Pancreas (tissue), 10 donors: Measurements from ENCODE around the gene SLFN13. TPM values are rescaled to one million over a fixed set of nuclear protein-coding genes. Genes with fewer than 3 reads are reported as not detected.
A peak's percentile ranks its signal among the peaks of the same experiment; 100 is the strongest.
"Not testable (repeated sequence)": the region's sequence is repeated elsewhere in the genome, so short reads cannot be mapped to it uniquely, and the experiment has no call there.

Source experiments
- ATAC-seq, 4 donors: fragments of 200-7000 bp; cut with Tn5 transposase; one replicate each; pipeline versions ENCODE4 v1.8.0 to v1.9.1; 2020; ENCODE audit warnings: mild to moderate bottlenecking in 4 of 4, moderate library complexity in 4 of 4
- DNase-seq, 6 donors: peaks; one replicate each; pipeline ENCODE4 v3.0.0-alpha.2; 2020
- FAIRE-seq: peaks from 2 replicates; lab custom pipeline; 2012; peaks lifted over from hg19 to GRCh38; lab: Jason Lieb, UNC
- H3K27ac ChIP-seq, 4 donors: fragments of 200-600 bp; sonication (generic); 1 replicate in 3 of 4; 2 replicates in 1 of 4; pipeline versions ENCODE4 v1.5.0 to v1.8.0; 2020
- H3K27me3 ChIP-seq, 4 donors: fragments of 200-600 bp; one replicate each; pipeline ENCODE4 v1.8.0; 2021
- H3K36me3 ChIP-seq, 3 donors: fragments of 200-600 bp; sonication (generic) in 1 of 3; one replicate each; pipeline versions ENCODE4 v1.5.0 to v1.8.0; 2020 to 2021
- H3K4me1 ChIP-seq, 3 donors: fragments of 200-600 bp; one replicate each; pipeline ENCODE4 v1.8.0; 2021
- H3K4me3 ChIP-seq, 4 donors: fragments of 200-600 bp; sonication (generic) in 2 of 4; one replicate each; pipeline versions ENCODE4 v1.5.0 to v1.8.0; 2020 to 2021
- H3K9me3 ChIP-seq, 4 donors: fragments of 200-600 bp; one replicate each; pipeline ENCODE4 v1.8.0; 2021
- WGBS, 2 donors: extraction: QIAGEN DNeasy Blood & Tissue Kit; methylation state at CpG; one replicate each; pipeline ENCODE4 v1.1.7; 2013; 5-methylcytosine and 5-hydroxymethylcytosine counted together
- intact Hi-C, 3 donors: fragments of 100-400 bp; cut with DNase I; formaldehyde crosslinking; loops; one replicate each; pipeline versions ENCODE4 v1.11.1 to v1.14.2; 2022
- polyA plus RNA-seq, 2 donors: library from polyadenylated mRNA; stranded (reverse); fragments of 200-250 nt; gene quantifications; one replicate each; pipeline ENCODE4 v1.2.3, GENCODE V29; 2013
- total RNA-seq, 6 donors: library from RNA; stranded (reverse); fragmentation: NEBNext Ultra II Directional in 4 of 6; extraction: Animal tissue kit (Norgen Biotek cat#: 25700) in 4 of 6; gene quantifications; one replicate each; pipeline versions ENCODE4 v1.2.1 to v1.2.4, GENCODE V29; 2021 to 2023
- TF ChIP-seq, protein P1 (sequence below), 4 donors: fragments of 200-600 bp; sonication (generic) in 3 of 4; IDR thresholded peaks; one replicate each; pipeline versions ENCODE4 v1.5.0 to v1.8.0; 2021; ENCODE audit warnings: antibody characterized with exemption in 4 of 4
- donor health status: healthy with polysubstance abuse.
- donor health status: DM: no; HTN: no; CAD: no; lungs with moderate emphysema.
- donor health status: DM: no; HTN: no; CAD: no.
- donor health status: control.
- donor health status: control.
- donor health status: Bipolar disorder and iron deficiency.
- donor health status: DM: yes; HTN: yes; CAD: no.
- donor health status: DM: no; HTN: no; CAD: no.
- donor health status: DM: no; HTN: no; CAD: no.
- donor health status: DM: yes; HTN: yes; CAD: no.

The SLFN13 gene
- total and polyA plus RNA-seq, 8 donors, result 1.3 to 8.5 (median 3.1) TPM

DNA sequence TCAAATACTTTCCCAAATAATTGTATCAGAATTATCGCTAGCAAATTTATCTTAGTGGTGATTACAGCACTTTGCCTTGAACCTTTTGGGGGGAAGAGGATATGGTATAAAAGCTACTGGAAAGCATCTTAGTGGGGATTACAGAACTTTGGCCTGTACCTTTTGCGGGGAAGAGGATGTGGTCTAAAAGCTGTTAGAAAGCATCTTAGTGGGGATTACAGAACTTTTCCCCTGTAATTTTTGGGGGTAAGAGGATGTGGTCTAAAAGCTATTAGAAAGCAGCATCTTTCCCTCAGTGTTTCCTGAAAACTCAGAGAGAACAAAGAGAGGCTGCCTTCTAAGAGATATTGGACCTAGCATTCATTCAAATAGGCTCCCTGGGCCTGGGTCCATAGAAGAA lies 20.3 kb downstream of the SLFN13 start:
- H3K27ac ChIP-seq, result no peak overlapping the region
- no peaks in the 10 kb centered on the region for H3K27me3 ChIP-seq
- H3K4me3 ChIP-seq, result no peak overlapping the region
- ATAC-seq (no peak), FAIRE-seq (no peak), DNase-seq (no peak)
- WGBS, 2 donors, result 87 to 98% methylated on average over 2 of the region's 2 CpGs
- H3K36me3 ChIP-seq, result no peaks in the 10 kb centered on the region
- no peaks in the 10 kb centered on the region for H3K9me3 ChIP-seq
- intact Hi-C loops, result no loop called here
- TF ChIP-seq, protein P1, sequence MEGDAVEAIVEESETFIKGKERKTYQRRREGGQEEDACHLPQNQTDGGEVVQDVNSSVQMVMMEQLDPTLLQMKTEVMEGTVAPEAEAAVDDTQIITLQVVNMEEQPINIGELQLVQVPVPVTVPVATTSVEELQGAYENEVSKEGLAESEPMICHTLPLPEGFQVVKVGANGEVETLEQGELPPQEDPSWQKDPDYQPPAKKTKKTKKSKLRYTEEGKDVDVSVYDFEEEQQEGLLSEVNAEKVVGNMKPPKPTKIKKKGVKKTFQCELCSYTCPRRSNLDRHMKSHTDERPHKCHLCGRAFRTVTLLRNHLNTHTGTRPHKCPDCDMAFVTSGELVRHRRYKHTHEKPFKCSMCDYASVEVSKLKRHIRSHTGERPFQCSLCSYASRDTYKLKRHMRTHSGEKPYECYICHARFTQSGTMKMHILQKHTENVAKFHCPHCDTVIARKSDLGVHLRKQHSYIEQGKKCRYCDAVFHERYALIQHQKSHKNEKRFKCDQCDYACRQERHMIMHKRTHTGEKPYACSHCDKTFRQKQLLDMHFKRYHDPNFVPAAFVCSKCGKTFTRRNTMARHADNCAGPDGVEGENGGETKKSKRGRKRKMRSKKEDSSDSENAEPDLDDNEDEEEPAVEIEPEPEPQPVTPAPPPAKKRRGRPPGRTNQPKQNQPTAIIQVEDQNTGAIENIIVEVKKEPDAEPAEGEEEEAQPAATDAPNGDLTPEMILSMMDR (IDR thresholded peaks at IDR 0.05), result no peak
- H3K4me1 ChIP-seq, result peaks cover 0 to 2% (median 0%) of the 10 kb centered on the region in 3 donors

DNA sequence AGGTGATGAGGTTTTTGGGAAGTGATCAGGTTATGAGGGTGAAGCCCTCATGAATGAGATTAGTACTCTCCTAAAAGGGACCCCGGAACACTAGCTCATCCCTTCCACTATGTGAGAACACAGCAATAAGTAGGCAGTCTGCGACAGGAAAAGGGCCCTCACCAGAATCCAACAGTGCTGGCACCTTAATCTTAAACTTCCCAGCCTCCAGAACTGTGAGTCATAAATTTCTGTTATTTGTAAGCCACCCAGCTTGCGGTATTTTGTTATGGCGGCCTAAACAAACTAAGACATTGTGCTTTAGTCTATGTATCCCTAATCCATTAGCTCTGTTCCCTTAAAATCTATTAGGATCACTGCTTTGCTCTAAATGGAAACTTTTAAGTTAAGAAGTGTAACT lies 24.8 kb downstream of the SLFN13 start:
- intact Hi-C loops, result no loop called here
- Histone ChIP-seq H3K9me3 (no peaks in the 10 kb centered on the region), H3K36me3 (no peaks in the 10 kb centered on the region), H3K4me3 (no peak overlapping the region), H3K27me3 (no peaks in the 10 kb centered on the region), H3K27ac (no peak overlapping the region), H3K4me1 (no peaks in the 10 kb centered on the region)
- TF ChIP-seq, protein P1 (IDR thresholded peaks at IDR 0.05), result no peak
- no peak for DNase-seq
- WGBS, 2 donors, result 74 to 80% methylated on average over 4 of the region's 4 CpGs
- no peak for ATAC-seq
- no peak for FAIRE-seq

DNA sequence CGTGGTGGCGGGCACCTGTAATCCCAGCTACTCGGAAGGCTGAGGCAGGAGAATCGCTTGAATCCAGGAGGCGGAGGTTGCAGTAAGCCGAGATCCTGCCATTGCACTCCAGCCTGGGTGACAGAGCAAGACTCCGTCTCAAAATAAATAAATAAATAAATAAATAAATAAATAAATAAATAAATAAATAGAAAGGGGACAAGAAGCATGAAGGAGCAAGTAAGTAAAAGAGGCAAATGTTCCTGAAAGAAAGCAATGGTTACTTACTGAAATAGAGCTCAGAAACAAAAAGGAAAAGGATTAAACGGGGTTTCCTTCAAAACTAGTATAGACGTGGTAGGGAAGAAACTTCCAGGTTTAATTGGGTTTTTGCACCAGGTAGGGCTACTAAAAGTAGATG lies 27.5 kb downstream of the SLFN13 start:
- H3K4me3 ChIP-seq, FAIRE-seq, H3K36me3 ChIP-seq, intact Hi-C loops, H3K27ac ChIP-seq, DNase-seq, ATAC-seq, H3K4me1 ChIP-seq, H3K9me3 ChIP-seq, H3K27me3 ChIP-seq: not testable (repeated sequence)
- 88 to 93% methylated on average over 9 of the region's 9 CpGs for WGBS, 2 donors

DNA sequence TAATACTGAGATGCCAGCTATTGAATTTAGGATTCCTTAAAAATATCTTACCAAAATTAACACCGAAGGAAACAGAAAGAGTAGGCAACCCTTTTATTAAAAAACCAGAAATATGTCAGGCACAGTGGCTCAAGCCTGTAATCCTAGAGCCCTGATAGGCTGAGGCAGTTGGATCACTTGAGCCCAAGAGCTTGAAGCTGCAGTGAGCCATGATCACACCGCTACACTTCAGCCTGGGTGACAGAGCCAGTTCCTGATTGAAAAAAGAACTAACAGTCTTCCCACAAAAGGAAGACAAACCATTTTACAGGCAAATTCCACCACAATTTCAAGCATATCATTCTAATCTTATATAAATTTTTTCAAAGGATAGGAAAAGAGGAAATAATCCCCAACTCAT lies 31.9 kb downstream of the SLFN13 start:
- no peak for ATAC-seq
- FAIRE-seq, result no peak
- Histone ChIP-seq H3K27me3 (no peaks in the 10 kb centered on the region), H3K4me1 (no peaks in the 10 kb centered on the region), H3K9me3 (no peaks in the 10 kb centered on the region), H3K27ac (no peak overlapping the region), H3K4me3 (no peak overlapping the region), H3K36me3 (no peaks in the 10 kb centered on the region)
- WGBS, 2 donors, result 85 to 94% methylated on average over 2 of the region's 2 CpGs
- TF ChIP-seq, protein P1 (IDR thresholded peaks at IDR 0.05), result no peak
- DNase-seq, result no peak
- intact Hi-C loops, result no loop called here

DNA sequence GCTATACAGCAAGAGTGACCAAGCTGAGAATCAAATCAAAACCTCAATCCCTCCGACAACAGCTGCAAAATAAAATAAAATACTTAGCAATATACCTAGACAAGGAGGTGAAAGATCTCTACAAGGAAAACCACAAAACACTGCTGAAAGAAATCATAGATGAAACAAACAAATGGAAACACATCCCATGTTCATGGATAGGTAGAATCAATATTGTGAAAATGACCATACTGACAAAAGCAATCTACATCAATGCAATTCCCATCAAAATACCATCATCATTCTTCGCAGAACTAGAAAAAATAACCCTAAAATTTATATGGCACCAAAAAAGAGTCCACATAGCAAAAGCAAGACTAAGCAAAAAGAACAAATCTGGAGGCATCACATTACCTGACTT lies 33.9 kb downstream of the SLFN13 start:
- H3K27me3 ChIP-seq, H3K4me3 ChIP-seq, H3K9me3 ChIP-seq, H3K4me1 ChIP-seq, ATAC-seq, FAIRE-seq, DNase-seq, intact Hi-C loops, H3K36me3 ChIP-seq, H3K27ac ChIP-seq: not testable (repeated sequence)
- 75 to 89% methylated on average over 2 of the region's 2 CpGs for WGBS, 2 donors

DNA sequence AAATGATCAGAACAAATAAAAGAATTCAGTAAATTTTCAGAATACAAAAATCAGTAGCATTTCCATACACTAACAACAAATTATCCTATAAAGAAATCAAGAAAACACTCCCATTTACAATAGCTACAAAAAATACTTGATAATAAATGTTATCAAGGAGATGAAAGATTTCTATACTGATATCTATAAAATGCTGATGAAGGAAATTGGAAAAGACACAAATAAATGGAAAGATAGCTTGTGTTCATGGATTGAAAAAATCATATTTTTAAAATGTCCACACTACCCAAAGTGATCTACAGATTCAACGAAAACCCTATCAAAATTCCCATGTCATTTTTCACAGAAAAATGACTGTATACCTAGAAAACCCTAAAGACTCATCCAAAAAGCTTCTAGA lies 34.3 kb downstream of the SLFN13 start:
- TF ChIP-seq, protein P1 (IDR thresholded peaks at IDR 0.05), result no peak
- ATAC-seq (no peak), DNase-seq (no peak), FAIRE-seq (peak; percentile 26)
- Histone ChIP-seq H3K4me3 (no peak overlapping the region), H3K27ac (no peak overlapping the region), H3K36me3 (no peaks in the 10 kb centered on the region), H3K27me3 (no peaks in the 10 kb centered on the region), H3K4me1 (no peaks in the 10 kb centered on the region), H3K9me3 (no peaks in the 10 kb centered on the region)
- 86 to 88% methylated on average over 1 of the region's 1 CpG for WGBS, 2 donors
- intact Hi-C loops, result no loop called here
